Activated CD4-positive, alpha-beta T cell treated with anti-CD3 and anti-CD28 coated beads for 36 hours (primary cell): ENCODE data around the gene WTIP. TPM values are rescaled to one million over a fixed set of nuclear protein-coding genes. Genes with fewer than 3 reads are reported as not detected.
"Not testable (repeated sequence)": the region's sequence is repeated elsewhere in the genome, so short reads cannot be mapped to it uniquely, and the experiment has no call there.

Experiments used
- ATAC-seq: fragments of 200-7000 bp; cut with Tn5 transposase; one replicate; pipeline ENCODE4 v1.10.0; 2021; ENCODE audit warnings: mild to moderate bottlenecking, moderate library complexity
- CTCF ChIA-PET: fragments of 350-600 bp; sonication (Branson Sonifier 250); formaldehyde crosslinking; loops from one replicate; lab custom pipeline; 2021; ENCODE audit warnings: antibody characterized with exemption; lab: Charles Lee
- POLR2A ChIA-PET: fragments of 350-600 bp; sonication (Branson Sonifier 250); formaldehyde crosslinking; loops from one replicate; lab custom pipeline; 2021; ENCODE audit warnings: antibody characterized with exemption, inconsistent platforms; lab: Charles Lee
- DNase-seq: peaks from one replicate; pipeline ENCODE4 v3.0.0-alpha.2; 2020
- H3K27ac Mint-ChIP-seq: one replicate; pipeline ENCODE4 v1.8.0; 2021; ENCODE audit warnings: mixed read lengths
- H3K27me3 Mint-ChIP-seq: one replicate; pipeline ENCODE4 v1.8.0; 2021; ENCODE audit warnings: mixed read lengths
- H3K36me3 Mint-ChIP-seq: one replicate; pipeline ENCODE4 v1.8.0; 2021; ENCODE audit warnings: low read depth, mixed read lengths
- H3K4me1 Mint-ChIP-seq: one replicate; pipeline ENCODE4 v1.8.0; 2021; ENCODE audit warnings: mixed read lengths
- H3K4me3 Mint-ChIP-seq: one replicate; pipeline ENCODE4 v1.8.0; 2021; ENCODE audit warnings: mild to moderate bottlenecking, moderate library complexity, mixed read lengths
- H3K9me3 Mint-ChIP-seq: one replicate; pipeline ENCODE4 v1.8.0; 2021; ENCODE audit warnings: low read depth, mixed read lengths
- intact Hi-C, 2 experiments: fragments of 100-400 bp; cut with DNase I in 1 of 2; cut with micrococcal nuclease in 1 of 2; formaldehyde crosslinking; loops; one replicate each; pipeline versions ENCODE4 v1.14.2 to v1.15.1; 2022 to 2024; cut with DNase I, micrococcal nuclease
- total RNA-seq, 2 experiments: library from RNA; stranded (reverse); gene quantifications; one replicate each; pipeline ENCODE4 v1.2.3, GENCODE V29; 2021

The WTIP gene
- total RNA-seq, 2 experiments from 2014 or later, result 0.60 to 1.0 TPM

GRCh38 chr19:34504809-34505291 lies 23.3 kb downstream of the WTIP start:
- Mint-ChIP-seq H3K27ac (no peak overlapping the region), H3K36me3 (no peaks in the 10 kb centered on the region), H3K4me3 (no peak overlapping the region), H3K27me3 (peaks cover 17% of the 10 kb centered on the region), H3K9me3 (no peaks in the 10 kb centered on the region), H3K4me1 (peaks cover 6% of the 10 kb centered on the region)
- intact Hi-C loops, result loop anchor here in 1 of 2 experiments (5.0 kb wide), 1 partner anchor 207 kb away; no protein-coding TSS in a partner anchor
- CTCF ChIA-PET, result no interaction called here
- POLR2A ChIA-PET, result no interaction called here
- DNase-seq (no peak), ATAC-seq (no peak)

- H3K36me3 Mint-ChIP-seq, result no peaks in the 10 kb centered on the region
- ChIA-PET POLR2A (no interaction called here), CTCF (no interaction called here)
- no peak for ATAC-seq
- H3K27me3 Mint-ChIP-seq, result peaks cover 15% of the 10 kb centered on the region
- DNase-seq, result no peak
- no peaks in the 10 kb centered on the region for H3K9me3 Mint-ChIP-seq
- no peak overlapping the region for H3K27ac Mint-ChIP-seq
- intact Hi-C loops, result no loop called here
- no peak overlapping the region for H3K4me3 Mint-ChIP-seq
- peaks cover 6% of the 10 kb centered on the region for H3K4me1 Mint-ChIP-seq
Measured at GRCh38 chr19:34505321-34506025, 23.9 kb downstream of the WTIP start.

GRCh38 chr19:34506026-34506370 lies 24.4 kb downstream of the WTIP start:
- H3K4me3 Mint-ChIP-seq, result no peak overlapping the region
- intact Hi-C loops, result no loop called here
- no peak for DNase-seq
- H3K27me3 Mint-ChIP-seq, result peaks cover 14% of the 10 kb centered on the region
- CTCF ChIA-PET, result interaction anchor here (0.7 kb wide), 1 partner anchor 982 kb away, joined by 3 read pairs; no protein-coding TSS in a partner anchor
- peaks cover 2% of the 10 kb centered on the region for H3K9me3 Mint-ChIP-seq
- H3K36me3 Mint-ChIP-seq, result no peaks in the 10 kb centered on the region
- no peak for ATAC-seq
- peaks cover 6% of the 10 kb centered on the region for H3K4me1 Mint-ChIP-seq
- H3K27ac Mint-ChIP-seq, result no peak overlapping the region
- POLR2A ChIA-PET, result no interaction called here

- ATAC-seq (no peak), DNase-seq (no peak)
- H3K4me1 Mint-ChIP-seq, result no peaks in the 10 kb centered on the region
- H3K27ac Mint-ChIP-seq, result no peak overlapping the region
- POLR2A ChIA-PET, result interaction anchor here (0.6 kb wide), 1 partner anchor 30 kb away, joined by 4 read pairs; no protein-coding TSS in a partner anchor
- no peaks in the 10 kb centered on the region for H3K36me3 Mint-ChIP-seq
- peaks cover 5% of the 10 kb centered on the region for H3K9me3 Mint-ChIP-seq
- CTCF ChIA-PET, result interaction anchor here (0.7 kb wide), 1 partner anchor 22 kb away, joined by 5 read pairs; no protein-coding TSS in a partner anchor
- intact Hi-C loops, result no loop called here
- peaks cover 14% of the 10 kb centered on the region for H3K27me3 Mint-ChIP-seq
- H3K4me3 Mint-ChIP-seq, result no peak overlapping the region
Measured at GRCh38 chr19:34507414-34508067, 26.0 kb downstream of the WTIP start.

GRCh38 chr19:34508540-34508939 lies 27.0 kb downstream of the WTIP start:
- H3K27me3 Mint-ChIP-seq, result peaks cover 14% of the 10 kb centered on the region
- POLR2A ChIA-PET, result no interaction called here

GRCh38 chr19:34510904-34511303 lies 29.3 kb downstream of the WTIP start:
- ATAC-seq, POLR2A ChIA-PET, DNase-seq, H3K27ac Mint-ChIP-seq, H3K9me3 Mint-ChIP-seq, H3K4me1 Mint-ChIP-seq, intact Hi-C loops, H3K4me3 Mint-ChIP-seq, CTCF ChIA-PET, H3K36me3 Mint-ChIP-seq: not testable (repeated sequence)
- H3K27me3 Mint-ChIP-seq, result peaks cover 14% of the 10 kb centered on the region

More at GRCh38 chr19:34508540-34508939, 27.0 kb downstream of the WTIP start:
- DNase-seq, result no peak
- Mint-ChIP-seq H3K4me1 (no peaks in the 10 kb centered on the region), H3K27ac (no peak overlapping the region), H3K4me3 (no peak overlapping the region), H3K36me3 (no peaks in the 10 kb centered on the region), H3K9me3 (peaks cover 5% of the 10 kb centered on the region)
- ATAC-seq, result no peak
- CTCF ChIA-PET, result interaction anchor here (0.6 kb wide), 2 partner anchors 29 to 389 kb away, joined by 3 to 4 read pairs; no protein-coding TSS in a partner anchor
- intact Hi-C loops, result no loop called here

- intact Hi-C loops, result no loop called here
- ChIA-PET POLR2A (no interaction called here), CTCF (interaction anchor here (1.1 kb wide), 1 partner anchor 12 kb away, joined by 3 read pairs; no protein-coding TSS in a partner anchor)
- ATAC-seq, result no peak
- H3K4me1 Mint-ChIP-seq, result no peaks in the 10 kb centered on the region
- H3K9me3 Mint-ChIP-seq, result peaks cover 5% of the 10 kb centered on the region
- no peak for DNase-seq
- H3K27ac Mint-ChIP-seq, result no peak overlapping the region
- H3K4me3 Mint-ChIP-seq, result no peak overlapping the region
- no peaks in the 10 kb centered on the region for H3K36me3 Mint-ChIP-seq
- peaks cover 14% of the 10 kb centered on the region for H3K27me3 Mint-ChIP-seq
Measured at GRCh38 chr19:34512254-34512822, 30.8 kb downstream of the WTIP start.

- H3K4me1 Mint-ChIP-seq, result no peaks in the 10 kb centered on the region
- no peak overlapping the region for H3K27ac Mint-ChIP-seq
- peaks cover 11% of the 10 kb centered on the region for H3K27me3 Mint-ChIP-seq
- intact Hi-C loops, result no loop called here
- DNase-seq (no peak), ATAC-seq (no peak)
- ChIA-PET POLR2A (no interaction called here), CTCF (no interaction called here)
- H3K4me3 Mint-ChIP-seq, result no peak overlapping the region
- peaks cover 5% of the 10 kb centered on the region for H3K9me3 Mint-ChIP-seq
- no peaks in the 10 kb centered on the region for H3K36me3 Mint-ChIP-seq
Measured at GRCh38 chr19:34513767-34514166, 32.2 kb downstream of the WTIP start.

GRCh38 chr19:34519602-34520001 lies 38.0 kb downstream of the WTIP start:
- Mint-ChIP-seq H3K27ac (no peak overlapping the region), H3K4me3 (no peak overlapping the region), H3K9me3 (no peaks in the 10 kb centered on the region), H3K36me3 (no peaks in the 10 kb centered on the region), H3K4me1 (no peaks in the 10 kb centered on the region), H3K27me3 (peaks cover 25% of the 10 kb centered on the region)
- no peak for DNase-seq
- ATAC-seq, result no peak
- intact Hi-C loops, result no loop called here
- CTCF ChIA-PET, result interaction anchor here (1.3 kb wide), 1 partner anchor 8 kb away, joined by 3 read pairs; no protein-coding TSS in a partner anchor
- POLR2A ChIA-PET, result no interaction called here

- no peaks in the 10 kb centered on the region for H3K9me3 Mint-ChIP-seq
- H3K27ac Mint-ChIP-seq, result no peak overlapping the region
- no peak for ATAC-seq
- ChIA-PET CTCF (interaction anchor here (0.6 kb wide), 1 partner anchor 1897 kb away, joined by 3 read pairs; no protein-coding TSS in a partner anchor), POLR2A (no interaction called here)
- H3K36me3 Mint-ChIP-seq, result no peaks in the 10 kb centered on the region
- H3K4me3 Mint-ChIP-seq, result no peak overlapping the region
- DNase-seq, result no peak
- intact Hi-C loops, result no loop called here
- peaks cover 41% of the 10 kb centered on the region for H3K27me3 Mint-ChIP-seq
- no peaks in the 10 kb centered on the region for H3K4me1 Mint-ChIP-seq
Measured at GRCh38 chr19:34523408-34523807, 41.9 kb downstream of the WTIP start.

- ATAC-seq (no peak), DNase-seq (no peak)
- POLR2A ChIA-PET, result no interaction called here
- intact Hi-C loops, result no loop called here
- peaks cover 47% of the 10 kb centered on the region for H3K27me3 Mint-ChIP-seq
- H3K36me3 Mint-ChIP-seq, result no peaks in the 10 kb centered on the region
- no peaks in the 10 kb centered on the region for H3K9me3 Mint-ChIP-seq
- no peak overlapping the region for H3K27ac Mint-ChIP-seq
- CTCF ChIA-PET, result interaction anchor here (0.5 to 1.2 kb wide), 2 partner anchors 28 to 747 kb away, joined by 3 read pairs; no protein-coding TSS in a partner anchor
- H3K4me1 Mint-ChIP-seq, result no peaks in the 10 kb centered on the region
- H3K4me3 Mint-ChIP-seq, result no peak overlapping the region
Measured at GRCh38 chr19:34525001-34525400, 43.4 kb downstream of the WTIP start.
